GM13977 (cell line): Measurements from ENCODE around the gene RRM1.
"Not testable (repeated sequence)": the region's sequence is repeated elsewhere in the genome, so short reads cannot be mapped to it uniquely, and the experiment has no call there.

Experiments
- DNase-seq: peaks from one replicate; pipeline ENCODE4 v3.0.0; 2012; ENCODE audit warnings: low spot score
- in situ Hi-C: fragments of 300-500 bp; cut with MboI; formaldehyde crosslinking; loops from one replicate; pipeline ENCODE4 v1.12.0; 2022; ENCODE audit warnings: low sequenced_read_pairs, low pct_unique_long_range_greater_than_20kb, mixed read lengths, inconsistent platforms; ENCODE audit not compliant: unreplicated experiment
- TF ChIP-seq, protein P1 (sequence below): IDR thresholded peaks from 2 replicates; pipeline ENCODE4 v1.5.1; 2012; ENCODE audit warnings: mild to moderate bottlenecking, control low read depth; ENCODE audit not compliant: insufficient read depth; ENCODE audit errors: extremely low read depth, missing control alignments

RRM1 gene

DNA sequence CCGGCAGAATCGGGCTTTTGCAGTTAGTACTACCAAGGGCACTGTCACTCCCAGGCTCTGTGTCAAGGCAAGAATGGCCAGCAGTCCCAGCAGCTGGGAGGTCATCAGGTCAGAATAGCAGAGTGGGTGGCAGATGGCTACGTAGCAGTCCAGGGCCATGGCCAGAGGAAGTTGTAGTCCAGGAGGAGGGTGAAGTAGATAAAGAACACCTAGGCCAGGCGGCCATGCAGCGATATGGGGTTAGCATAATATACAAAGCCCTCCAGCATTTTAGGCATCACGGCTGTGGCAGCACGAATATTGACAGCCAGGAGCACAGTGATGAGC lies 52.1 kb downstream of the RRM1 start:
- TF ChIP-seq, protein P1, sequence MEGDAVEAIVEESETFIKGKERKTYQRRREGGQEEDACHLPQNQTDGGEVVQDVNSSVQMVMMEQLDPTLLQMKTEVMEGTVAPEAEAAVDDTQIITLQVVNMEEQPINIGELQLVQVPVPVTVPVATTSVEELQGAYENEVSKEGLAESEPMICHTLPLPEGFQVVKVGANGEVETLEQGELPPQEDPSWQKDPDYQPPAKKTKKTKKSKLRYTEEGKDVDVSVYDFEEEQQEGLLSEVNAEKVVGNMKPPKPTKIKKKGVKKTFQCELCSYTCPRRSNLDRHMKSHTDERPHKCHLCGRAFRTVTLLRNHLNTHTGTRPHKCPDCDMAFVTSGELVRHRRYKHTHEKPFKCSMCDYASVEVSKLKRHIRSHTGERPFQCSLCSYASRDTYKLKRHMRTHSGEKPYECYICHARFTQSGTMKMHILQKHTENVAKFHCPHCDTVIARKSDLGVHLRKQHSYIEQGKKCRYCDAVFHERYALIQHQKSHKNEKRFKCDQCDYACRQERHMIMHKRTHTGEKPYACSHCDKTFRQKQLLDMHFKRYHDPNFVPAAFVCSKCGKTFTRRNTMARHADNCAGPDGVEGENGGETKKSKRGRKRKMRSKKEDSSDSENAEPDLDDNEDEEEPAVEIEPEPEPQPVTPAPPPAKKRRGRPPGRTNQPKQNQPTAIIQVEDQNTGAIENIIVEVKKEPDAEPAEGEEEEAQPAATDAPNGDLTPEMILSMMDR, result no peak
- DNase-seq, result no peak
- in situ Hi-C loops, result no loop called here

DNA sequence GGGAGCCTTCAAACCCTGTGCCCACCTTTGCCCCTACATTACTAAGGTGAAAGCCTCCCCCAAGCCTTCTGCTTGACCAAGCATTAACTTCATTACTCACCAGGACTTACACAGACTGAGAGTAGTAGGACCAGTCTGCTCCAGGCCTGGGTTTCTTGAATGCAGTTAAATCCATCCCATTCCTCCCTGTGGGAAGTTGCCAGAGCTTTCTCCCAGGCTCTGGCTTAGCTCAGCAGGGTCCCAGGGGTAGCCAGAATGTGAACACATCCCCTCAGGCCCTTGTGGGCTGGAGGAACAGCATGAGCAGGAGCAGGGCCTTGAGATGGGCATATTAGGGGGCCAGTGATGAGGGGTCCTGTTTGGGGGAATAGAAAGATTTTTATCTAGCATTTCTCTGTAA lies 59.9 kb downstream of the RRM1 start:
- in situ Hi-C loops, result no loop called here
- TF ChIP-seq, protein P1, result no peak
- DNase-seq, result no peak

DNA sequence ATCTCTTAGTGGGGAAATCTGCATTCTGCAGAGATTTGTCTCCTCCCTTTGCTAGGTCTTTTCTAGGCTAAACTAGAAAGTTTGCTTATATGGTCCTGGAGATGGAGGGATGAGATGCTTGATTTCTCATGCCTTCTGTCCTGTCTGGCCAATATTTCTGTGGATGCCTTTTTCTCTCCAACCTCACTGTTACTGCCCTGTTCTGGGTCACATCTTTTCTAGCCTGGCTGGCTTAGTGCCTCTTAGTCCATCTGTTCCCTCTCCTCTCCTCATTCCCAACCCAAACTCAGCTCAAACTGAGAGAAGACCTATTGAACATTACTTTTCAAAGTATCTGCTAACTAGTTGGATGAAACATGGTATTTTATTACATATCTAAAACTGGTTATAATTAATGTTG lies 62.0 kb downstream of the RRM1 start:
- no peak for DNase-seq
- TF ChIP-seq, protein P1, result no peak
- in situ Hi-C loops, result no loop called here

DNA sequence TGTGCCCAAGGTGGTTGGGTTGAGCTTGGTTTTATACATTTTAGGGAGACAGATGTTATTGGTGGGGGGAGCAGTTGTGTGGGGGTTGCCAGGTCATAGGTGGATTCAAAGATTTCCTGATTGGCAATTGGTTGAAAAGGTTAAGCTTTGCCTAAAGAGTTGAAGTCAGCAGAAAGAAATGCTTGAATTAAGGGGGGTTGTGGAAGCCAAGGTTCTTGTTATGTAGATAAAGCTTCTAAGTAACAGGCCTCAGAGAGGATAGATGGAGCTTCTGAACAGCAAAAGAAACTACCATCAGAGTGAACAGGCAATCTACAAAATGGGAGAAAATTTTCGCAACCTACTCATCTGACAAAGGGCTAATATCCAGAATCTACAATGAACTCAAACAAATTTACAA lies 64.2 kb downstream of the RRM1 start:
- DNase-seq, in situ Hi-C loops: not testable (repeated sequence)

- in situ Hi-C loops, result no loop called here
- TF ChIP-seq, protein P1, result no peak
- DNase-seq, result no peak
These were observed 66.7 kb downstream of the RRM1 start for GRCh38 chr11:4161305-4161704.

- TF ChIP-seq, protein P1, result no peak
- in situ Hi-C loops, result no loop called here
- no peak for DNase-seq
These were observed 70.4 kb downstream of the RRM1 start for GRCh38 chr11:4164884-4165590.

DNA sequence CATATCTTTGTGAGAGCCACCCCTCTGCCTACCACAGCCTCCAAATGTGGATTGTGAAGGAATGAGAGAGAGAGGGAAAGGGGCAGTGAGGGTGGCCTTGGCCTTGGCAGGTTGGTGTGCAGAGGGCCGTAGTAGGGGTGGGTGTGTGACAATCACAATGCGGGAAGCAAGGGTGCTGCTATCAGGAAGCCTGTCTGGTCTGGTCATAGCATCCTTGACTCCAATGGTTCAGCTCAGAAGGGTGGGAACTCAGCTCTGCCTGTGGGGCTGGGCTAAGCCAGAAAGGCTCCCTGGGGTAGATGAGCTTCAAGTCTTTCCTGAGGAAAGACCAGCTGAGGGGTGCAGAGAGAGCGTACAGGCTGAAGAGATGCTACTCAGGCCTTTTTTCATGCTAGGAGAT lies 72.7 kb downstream of the RRM1 start:
- in situ Hi-C loops, result no loop called here
- TF ChIP-seq, protein P1, result no peak
- DNase-seq, result no peak
